Stimulated activated naive B cell treated with anti-CD40 and anti-IgM and Interleukin-4, amounts not matched to agents 10 μg/mL and 1 μg/mL and 100 μg/mL, for 72 hours (primary cell): ENCODE results near the gene FMR1NB.
A peak's percentile ranks its signal among the peaks of the same experiment; 100 is the strongest.

ENCODE experiments used
- ATAC-seq, 2 donors: fragments of 150-1000 bp; cut with Tn5 transposase; replicated peaks; 2 replicates each; pipeline ENCODE4 v1.10.0; 2021; ENCODE audit warnings: moderate library complexity in 1 of 2
- DNase-seq: peaks from one replicate; pipeline ENCODE4 v3.0.0; 2021
- H3K27ac Mint-ChIP-seq: one replicate; pipeline ENCODE4 v1.8.0; 2022; ENCODE audit warnings: mild to moderate bottlenecking, mixed read lengths
- H3K27me3 Mint-ChIP-seq, 2 donors: one replicate each; pipeline ENCODE4 v1.8.0; 2022; ENCODE audit warnings: mixed read lengths in 2 of 2
- H3K36me3 Mint-ChIP-seq, 2 donors: one replicate each; pipeline ENCODE4 v1.8.0; 2022; ENCODE audit warnings: mixed read lengths in 2 of 2, mild to moderate bottlenecking in 1 of 2
- H3K4me1 Mint-ChIP-seq, 2 donors: one replicate each; pipeline ENCODE4 v1.8.0; 2022; ENCODE audit warnings: mixed read lengths in 2 of 2, mild to moderate bottlenecking in 1 of 2
- H3K4me3 Mint-ChIP-seq, 2 donors: one replicate each; pipeline ENCODE4 v1.8.0; 2022; ENCODE audit warnings: mild to moderate bottlenecking in 2 of 2, mixed read lengths in 2 of 2, moderate library complexity in 1 of 2
- H3K9me3 Mint-ChIP-seq, 2 donors: one replicate each; pipeline ENCODE4 v1.8.0; 2022; ENCODE audit warnings: mixed read lengths in 2 of 2, mild to moderate bottlenecking in 1 of 2

Gene FMR1NB

GRCh38 chrX:147981038-147981752 lies at the start of gene FMR1NB:
Gene FMR1NB (plus strand): TSS chrX:147981337. CDS start chrX:147981403, 66 bp downstream.
- DNase-seq = no peak
- no peak within 1 kb of the TSS for H3K27ac Mint-ChIP-seq
- H3K27me3 Mint-ChIP-seq = no peaks in the 10 kb centered on the region
- ATAC-seq = no peak
- H3K9me3 Mint-ChIP-seq = peaks cover 0 to 3% of the 10 kb centered on the region in 2 donors
- no peak within 1 kb of the TSS for H3K4me3 Mint-ChIP-seq
- no peaks in the 10 kb centered on the region for H3K36me3 Mint-ChIP-seq
- H3K4me1 Mint-ChIP-seq = no peaks in the 10 kb centered on the region

GRCh38 chrX:147933815-147934214 lies 47.3 kb upstream of the FMR1NB start:
- Mint-ChIP-seq H3K4me3 (no peak overlapping the region), H3K27me3 (no peaks in the 10 kb centered on the region), H3K27ac (no peak overlapping the region), H3K36me3 (peaks cover 3 to 16% of the 10 kb centered on the region in 2 donors), H3K4me1 (no peaks in the 10 kb centered on the region), H3K9me3 (no peaks in the 10 kb centered on the region)
- DNase-seq = no peak
- no peak for ATAC-seq

- no peaks in the 10 kb centered on the region for H3K27me3 Mint-ChIP-seq
- no peak for ATAC-seq
- DNase-seq = no peak
- H3K36me3 Mint-ChIP-seq = peaks cover 3 to 12% of the 10 kb centered on the region in 2 donors
- H3K27ac Mint-ChIP-seq = no peak overlapping the region
- no peaks in the 10 kb centered on the region for H3K9me3 Mint-ChIP-seq
- no peak overlapping the region for H3K4me3 Mint-ChIP-seq
- no peaks in the 10 kb centered on the region for H3K4me1 Mint-ChIP-seq
Measured at GRCh38 chrX:147935156-147935758, 45.9 kb upstream of the FMR1NB start.

GRCh38 chrX:147945286-147945685 lies 35.9 kb upstream of the FMR1NB start:
- ATAC-seq (no peak), DNase-seq (no peak)
- Mint-ChIP-seq H3K4me3 (no peak overlapping the region), H3K36me3 (peaks cover 8 to 22% of the 10 kb centered on the region in 2 donors), H3K27me3 (no peaks in the 10 kb centered on the region), H3K4me1 (no peaks in the 10 kb centered on the region), H3K9me3 (no peaks in the 10 kb centered on the region), H3K27ac (no peak overlapping the region)

GRCh38 chrX:147948531-147948930 lies 32.6 kb upstream of the FMR1NB start:
- Mint-ChIP-seq H3K36me3 (peaks cover 8 to 16% of the 10 kb centered on the region in 2 donors), H3K4me3 (no peak overlapping the region), H3K27me3 (no peaks in the 10 kb centered on the region), H3K4me1 (no peaks in the 10 kb centered on the region), H3K9me3 (no peaks in the 10 kb centered on the region), H3K27ac (no peak overlapping the region)
- no peak for DNase-seq
- no peak for ATAC-seq

- no peak overlapping the region for H3K27ac Mint-ChIP-seq
- no peaks in the 10 kb centered on the region for H3K27me3 Mint-ChIP-seq
- peaks cover 5 to 13% of the 10 kb centered on the region in 2 donors for H3K36me3 Mint-ChIP-seq
- H3K4me1 Mint-ChIP-seq = no peaks in the 10 kb centered on the region
- no peak overlapping the region for H3K4me3 Mint-ChIP-seq
- DNase-seq (no peak), ATAC-seq (no peak)
- no peaks in the 10 kb centered on the region for H3K9me3 Mint-ChIP-seq
Measured at GRCh38 chrX:147950352-147950751, 30.8 kb upstream of the FMR1NB start.

GRCh38 chrX:147953976-147954375 lies 27.2 kb upstream of the FMR1NB start:
- Mint-ChIP-seq H3K4me3 (no peak overlapping the region), H3K36me3 (peaks cover 2 to 10% of the 10 kb centered on the region in 2 donors), H3K4me1 (no peaks in the 10 kb centered on the region), H3K27ac (no peak overlapping the region), H3K9me3 (no peaks in the 10 kb centered on the region), H3K27me3 (no peaks in the 10 kb centered on the region)
- ATAC-seq = no peak
- DNase-seq = no peak

- Mint-ChIP-seq H3K36me3 (no peaks in the 10 kb centered on the region), H3K4me3 (no peak overlapping the region), H3K27me3 (no peaks in the 10 kb centered on the region), H3K9me3 (no peaks in the 10 kb centered on the region), H3K27ac (no peak overlapping the region), H3K4me1 (no peaks in the 10 kb centered on the region)
- ATAC-seq = no peak
- DNase-seq = no peak
Measured at GRCh38 chrX:147957291-147957690, 23.8 kb upstream of the FMR1NB start.

- Mint-ChIP-seq H3K9me3 (no peaks in the 10 kb centered on the region), H3K4me1 (no peaks in the 10 kb centered on the region), H3K36me3 (no peaks in the 10 kb centered on the region), H3K27me3 (no peaks in the 10 kb centered on the region), H3K27ac (no peak overlapping the region), H3K4me3 (no peak overlapping the region)
- DNase-seq (no peak), ATAC-seq (no peak)
Measured at GRCh38 chrX:147958291-147958690, 22.8 kb upstream of the FMR1NB start.

- Mint-ChIP-seq H3K4me1 (no peaks in the 10 kb centered on the region), H3K9me3 (no peaks in the 10 kb centered on the region), H3K4me3 (no peak overlapping the region), H3K36me3 (no peaks in the 10 kb centered on the region), H3K27ac (no peak overlapping the region), H3K27me3 (peaks cover 0 to 1% of the 10 kb centered on the region in 2 donors)
- DNase-seq (no peak), ATAC-seq (no peak)
Measured at GRCh38 chrX:147960722-147961121, 20.4 kb upstream of the FMR1NB start.

GRCh38 chrX:147962476-147962875 lies 18.7 kb upstream of the FMR1NB start:
- no peak for ATAC-seq
- Mint-ChIP-seq H3K27ac (no peak overlapping the region), H3K4me3 (no peak overlapping the region), H3K27me3 (peaks cover 0 to 6% of the 10 kb centered on the region in 2 donors), H3K36me3 (no peaks in the 10 kb centered on the region), H3K4me1 (no peaks in the 10 kb centered on the region), H3K9me3 (no peaks in the 10 kb centered on the region)
- DNase-seq = no peak

- Mint-ChIP-seq H3K36me3 (no peaks in the 10 kb centered on the region), H3K27ac (no peak overlapping the region), H3K4me3 (no peak overlapping the region), H3K9me3 (no peaks in the 10 kb centered on the region), H3K4me1 (no peaks in the 10 kb centered on the region), H3K27me3 (no peaks in the 10 kb centered on the region)
- no peak for ATAC-seq
- DNase-seq = no peak
Measured at GRCh38 chrX:147978931-147979330, 2.2 kb upstream of the FMR1NB start.

GRCh38 chrX:148020329-148020728 lies 39.2 kb downstream of the FMR1NB start:
- ATAC-seq = no peak
- Mint-ChIP-seq H3K27me3 (peaks cover 4 to 23% of the 10 kb centered on the region in 2 donors), H3K4me1 (peaks cover 8 to 16% of the 10 kb centered on the region in 2 donors), H3K27ac (no peak overlapping the region), H3K9me3 (peaks cover 8 to 9% of the 10 kb centered on the region in 2 donors), H3K36me3 (peaks cover 0 to 2% of the 10 kb centered on the region in 2 donors), H3K4me3 (no peak overlapping the region)
- no peak for DNase-seq

- Mint-ChIP-seq H3K4me1 (peaks cover 8 to 17% of the 10 kb centered on the region in 2 donors), H3K36me3 (no peaks in the 10 kb centered on the region), H3K27me3 (peaks cover 0 to 6% of the 10 kb centered on the region in 2 donors), H3K4me3 (peak overlapping the region in 1 of 2 donors; percentile 36), H3K27ac (peak overlapping the region; percentile 44), H3K9me3 (no peaks in the 10 kb centered on the region)
- ATAC-seq (peak; percentile 95 to 96), DNase-seq (no peak)
Measured at GRCh38 chrX:148024425-148025148, 43.5 kb downstream of the FMR1NB start.

GRCh38 chrX:148035380-148035779 lies 54.2 kb downstream of the FMR1NB start:
- H3K4me1 Mint-ChIP-seq = no peaks in the 10 kb centered on the region
- ATAC-seq (no peak), DNase-seq (no peak)
- no peak overlapping the region for H3K4me3 Mint-ChIP-seq
- H3K27me3 Mint-ChIP-seq = no peaks in the 10 kb centered on the region
- no peaks in the 10 kb centered on the region for H3K9me3 Mint-ChIP-seq
- no peak overlapping the region for H3K27ac Mint-ChIP-seq
- no peaks in the 10 kb centered on the region for H3K36me3 Mint-ChIP-seq
